B cell (primary cell): ENCODE data around the gene AMIGO2.

Source experiments
- EZH2 ChIP-seq: IDR thresholded peaks from 2 replicates; pipeline ENCODE4 v1.6.1; 2012; ENCODE audit warnings: borderline replicate concordance, low read depth, mild to moderate bottlenecking, moderate library complexity, low read length; ENCODE audit not compliant: insufficient read depth, poor library complexity, severe bottlenecking
- TF ChIP-seq, protein P1 (sequence below): fragments of 200-600 bp; IDR thresholded peaks from one replicate; pipeline ENCODE4 v1.8.0; 2022; ENCODE audit warnings: antibody characterized with exemption, mild to moderate bottlenecking

DNA sequence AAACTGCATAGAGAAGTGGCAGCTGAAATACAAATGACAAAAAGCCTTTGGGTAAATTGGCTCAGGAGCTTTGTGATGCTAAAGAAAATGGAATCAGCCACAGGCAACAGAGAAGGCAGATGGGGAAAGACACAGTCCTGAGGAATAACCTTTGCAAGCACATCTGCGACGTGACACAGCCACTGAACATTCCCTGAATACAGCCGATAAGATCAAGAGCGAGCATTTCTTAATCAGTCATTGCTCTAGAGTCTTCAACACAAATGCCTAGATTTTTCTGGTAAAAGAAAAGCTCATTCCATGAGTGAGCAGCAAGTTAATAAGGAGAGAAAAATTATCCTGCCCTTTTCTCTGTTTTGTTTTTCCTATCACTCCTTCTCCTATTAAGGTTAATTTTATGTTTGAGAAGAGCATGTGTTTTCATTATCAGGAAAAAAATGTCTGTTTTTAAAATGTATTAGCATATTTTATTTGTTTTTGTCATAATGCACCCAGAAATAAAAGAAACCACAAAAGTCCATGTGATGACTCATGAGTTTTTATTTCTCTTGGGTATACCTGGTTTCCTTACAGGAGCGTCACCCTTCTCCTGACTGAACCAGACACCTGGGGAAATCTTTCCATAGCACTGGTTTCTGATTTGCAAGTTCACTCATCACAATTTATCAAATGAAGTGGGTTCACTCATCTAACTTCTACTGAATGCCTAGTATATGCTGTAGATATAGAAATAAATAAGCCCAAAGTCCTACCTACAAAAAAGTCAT lies 45.8 kb downstream of the AMIGO2 start:
- TF ChIP-seq, protein P1, sequence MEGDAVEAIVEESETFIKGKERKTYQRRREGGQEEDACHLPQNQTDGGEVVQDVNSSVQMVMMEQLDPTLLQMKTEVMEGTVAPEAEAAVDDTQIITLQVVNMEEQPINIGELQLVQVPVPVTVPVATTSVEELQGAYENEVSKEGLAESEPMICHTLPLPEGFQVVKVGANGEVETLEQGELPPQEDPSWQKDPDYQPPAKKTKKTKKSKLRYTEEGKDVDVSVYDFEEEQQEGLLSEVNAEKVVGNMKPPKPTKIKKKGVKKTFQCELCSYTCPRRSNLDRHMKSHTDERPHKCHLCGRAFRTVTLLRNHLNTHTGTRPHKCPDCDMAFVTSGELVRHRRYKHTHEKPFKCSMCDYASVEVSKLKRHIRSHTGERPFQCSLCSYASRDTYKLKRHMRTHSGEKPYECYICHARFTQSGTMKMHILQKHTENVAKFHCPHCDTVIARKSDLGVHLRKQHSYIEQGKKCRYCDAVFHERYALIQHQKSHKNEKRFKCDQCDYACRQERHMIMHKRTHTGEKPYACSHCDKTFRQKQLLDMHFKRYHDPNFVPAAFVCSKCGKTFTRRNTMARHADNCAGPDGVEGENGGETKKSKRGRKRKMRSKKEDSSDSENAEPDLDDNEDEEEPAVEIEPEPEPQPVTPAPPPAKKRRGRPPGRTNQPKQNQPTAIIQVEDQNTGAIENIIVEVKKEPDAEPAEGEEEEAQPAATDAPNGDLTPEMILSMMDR: no peak
- no peak for TF ChIP-seq EZH2
